GM18526 (cell line): ENCODE results near the gene CCR6.

Experiments
- POLR2A ChIP-seq: IDR thresholded peaks from 3 replicates; pipeline ENCODE4 v1.6.1; 2011; ENCODE audit not compliant: insufficient read length; ENCODE audit errors: extremely low read depth

Gene CCR6

GRCh38 chr6:167122827-167123657 lies at the start of gene CCR6:
Gene CCR6 (plus strand): TSS chr6:167123096. CDS start chr6:167136135, 13,039 bp downstream.
- TF ChIP-seq POLR2A, result peak; percentile 32

GRCh38 chr6:167073679-167074274 lies 49.1 kb upstream of the CCR6 start:
- no peak for TF ChIP-seq POLR2A

- no peak for TF ChIP-seq POLR2A
Observed at GRCh38 chr6:167077241-167077932, 45.5 kb upstream of the CCR6 start.

GRCh38 chr6:167078745-167079144 lies 44.2 kb upstream of the CCR6 start:
- no peak for TF ChIP-seq POLR2A

GRCh38 chr6:167079853-167080297 lies 43.0 kb upstream of the CCR6 start:
- no peak for TF ChIP-seq POLR2A

- no peak for TF ChIP-seq POLR2A
Observed at GRCh38 chr6:167087857-167088354, 35.0 kb upstream of the CCR6 start.

GRCh38 chr6:167089243-167090142 lies 33.4 kb upstream of the CCR6 start:
- no peak for TF ChIP-seq POLR2A

- no peak for TF ChIP-seq POLR2A
Observed at GRCh38 chr6:167090171-167090570, 32.7 kb upstream of the CCR6 start.

GRCh38 chr6:167091026-167091804 lies 31.7 kb upstream of the CCR6 start:
- TF ChIP-seq POLR2A, result no peak

GRCh38 chr6:167091805-167092107 lies 31.1 kb upstream of the CCR6 start:
- no peak for TF ChIP-seq POLR2A

- TF ChIP-seq POLR2A, result peak; percentile 43
Observed at GRCh38 chr6:167092672-167093339, 30.1 kb upstream of the CCR6 start.

GRCh38 chr6:167093406-167093921 lies 29.4 kb upstream of the CCR6 start:
- TF ChIP-seq POLR2A, result no peak

GRCh38 chr6:167093922-167094432 lies 28.9 kb upstream of the CCR6 start:
- peak; percentile 81 for TF ChIP-seq POLR2A

GRCh38 chr6:167094436-167094819 lies 28.5 kb upstream of the CCR6 start:
- no peak for TF ChIP-seq POLR2A
